Bronchial epithelial cell (primary cell): ENCODE results near the gene MATN1. TPM values are rescaled to one million over a fixed set of nuclear protein-coding genes. Genes with fewer than 3 reads are reported as not detected.

Experiments
- DNase-seq: peaks from one replicate; pipeline ENCODE4 v3.0.0-alpha.2; 2010; ENCODE audit warnings: low read depth
- FAIRE-seq: peaks from 2 replicates; lab custom pipeline; 2011; peaks lifted over from hg19 to GRCh38; lab: Jason Lieb, UNC
- H3K27me3 ChIP-seq: 2 replicates; pipeline ENCODE4 v1.5.1; 2011; ENCODE audit warnings: low read length; ENCODE audit not compliant: control insufficient read depth, insufficient read depth
- H3K36me3 ChIP-seq: 2 replicates; pipeline ENCODE4 v1.5.1; 2011; ENCODE audit warnings: low read length; ENCODE audit not compliant: control insufficient read depth, insufficient read depth
- H3K4me3 ChIP-seq: 2 replicates; pipeline ENCODE4 v1.5.1; 2011; ENCODE audit warnings: mild to moderate bottlenecking, low read depth, low read length, control low read depth
- CTCF ChIP-seq: IDR thresholded peaks from 2 replicates; pipeline ENCODE4 v1.5.1; 2011; ENCODE audit warnings: mild to moderate bottlenecking, moderate library complexity, low read length, control low read depth, inconsistent platforms; ENCODE audit not compliant: insufficient read depth, severe bottlenecking
- total RNA-seq: library from RNA; depleted of rRNA; stranded (reverse); fragments of >200 nt; gene quantifications from 2 replicates; pipeline ENCODE4 v1.2.1, GENCODE V29; 2014

Gene MATN1
- total RNA-seq, 1 donor from 2014 or later, result not detected

- no peaks in the 10 kb centered on the region for H3K36me3 ChIP-seq
- FAIRE-seq (peak; percentile 82), DNase-seq (no peak)
- no peak for TF ChIP-seq CTCF
- H3K27me3 ChIP-seq, result no peaks in the 10 kb centered on the region
- H3K4me3 ChIP-seq, result no peak overlapping the region
These were observed 31.9 kb upstream of the MATN1 start for GRCh38 chr1:30755334-30755733.

GRCh38 chr1:30754684-30755171, 31.3 kb upstream of the MATN1 start:
- TF ChIP-seq CTCF, result no peak
- Histone ChIP-seq H3K27me3 (no peaks in the 10 kb centered on the region), H3K4me3 (no peak overlapping the region), H3K36me3 (no peaks in the 10 kb centered on the region)
- no peak for FAIRE-seq
- no peak for DNase-seq

- no peak for TF ChIP-seq CTCF
- Histone ChIP-seq H3K27me3 (no peaks in the 10 kb centered on the region), H3K36me3 (no peaks in the 10 kb centered on the region), H3K4me3 (no peak overlapping the region)
- no peak for DNase-seq
- FAIRE-seq, result no peak
These were observed 30.3 kb upstream of the MATN1 start for GRCh38 chr1:30753660-30754123.

GRCh38 chr1:30753118-30753517, 29.7 kb upstream of the MATN1 start:
- Histone ChIP-seq H3K4me3 (no peak overlapping the region), H3K27me3 (no peaks in the 10 kb centered on the region), H3K36me3 (no peaks in the 10 kb centered on the region)
- TF ChIP-seq CTCF, result no peak
- no peak for FAIRE-seq
- DNase-seq, result no peak

GRCh38 chr1:30752651-30752908, 29.2 kb upstream of the MATN1 start:
- no peaks in the 10 kb centered on the region for H3K36me3 ChIP-seq
- no peak for FAIRE-seq
- TF ChIP-seq CTCF, result no peak
- no peaks in the 10 kb centered on the region for H3K27me3 ChIP-seq
- no peak overlapping the region for H3K4me3 ChIP-seq
- no peak for DNase-seq
